Endothelial cell of umbilical vein (primary cell): ENCODE data around the gene CACNA1C. TPM values are rescaled to one million over a fixed set of nuclear protein-coding genes. Genes with fewer than 3 reads are reported as not detected.

ENCODE experiments used
- BruUV-seq: library from RNA; stranded (reverse); fragments of 400-500 nt; replicated peaks from 2 replicates; lab custom pipeline; 2021; lab: Mats Ljungman, UMichigan
- CTCF ChIA-PET: fragments of 300-600, 350-600 bp; sonication (Branson Sonifier 250); formaldehyde crosslinking; loops from one replicate; lab custom pipeline; 2021; ENCODE audit warnings: antibody characterized with exemption, inconsistent platforms; lab: Charles Lee
- POLR2A ChIA-PET: fragments of 300-600, 350-600 bp; sonication (Branson Sonifier 250); formaldehyde crosslinking; loops from one replicate; lab custom pipeline; 2021; ENCODE audit warnings: antibody characterized with exemption, inconsistent platforms; lab: Charles Lee
- DNase-seq: peaks from one replicate; pipeline ENCODE4 v3.0.0-alpha.2; 2011; ENCODE audit warnings: low read depth, low spot score
- FAIRE-seq: peaks from 2 replicates; lab custom pipeline; 2011; peaks lifted over from hg19 to GRCh38; lab: Jason Lieb, UNC
- H2AFZ ChIP-seq: 2 replicates; pipeline ENCODE4 v1.6.0; 2012; ENCODE audit warnings: low read depth, low read length, control low read depth, inconsistent platforms
- H3K27ac ChIP-seq: 2 replicates; pipeline ENCODE4 v1.5.1; 2011; ENCODE audit warnings: low read depth, mild to moderate bottlenecking, control low read depth, low read length, moderate library complexity; ENCODE audit not compliant: insufficient read depth
- H3K27me3 ChIP-seq, 2 experiments: 2 replicates each; pipeline versions ENCODE4 v1.6.0 to v1.6.1; 2011; ENCODE audit warnings: low read length in 2 of 2, mixed read lengths in 1 of 2; ENCODE audit not compliant: control insufficient read depth in 2 of 2, insufficient read depth in 2 of 2
- H3K36me3 ChIP-seq, 2 experiments: 2 replicates in 1 of 2; 3 replicates in 1 of 2; pipeline ENCODE4 v1.5.1; 2011; ENCODE audit warnings: low read length in 2 of 2, mild to moderate bottlenecking in 1 of 2, moderate library complexity in 1 of 2; ENCODE audit not compliant: control insufficient read depth in 2 of 2, insufficient read depth in 2 of 2; ENCODE audit errors: extremely low read depth in 1 of 2
- H3K4me1 ChIP-seq: 3 replicates; pipeline ENCODE4 v1.5.1; 2011; ENCODE audit warnings: mild to moderate bottlenecking, low read length; ENCODE audit not compliant: control insufficient read depth, insufficient read depth; ENCODE audit errors: extremely low read depth
- H3K4me2 ChIP-seq: 2 replicates; pipeline ENCODE4 v1.6.1; 2011; ENCODE audit warnings: low read length, control low read depth, mixed read lengths; ENCODE audit not compliant: insufficient read depth
- H3K4me3 ChIP-seq, 3 experiments: fragments of 200-600 bp in 1 of 3; sonication (generic), shearing (Covaris generic) in 1 of 3; replicated peaks in 1 of 3; 2 replicates each; pipeline ENCODE4 v1.5.1; 2011 to 2016; ENCODE audit warnings: control low read depth in 3 of 3, low read length in 3 of 3, mild to moderate bottlenecking in 2 of 3, inconsistent platforms in 1 of 3, low read depth in 1 of 3, moderate library complexity in 1 of 3; ENCODE audit not compliant: insufficient read depth in 1 of 3
- H3K79me2 ChIP-seq: 2 replicates; pipeline ENCODE4 v1.6.0; 2012; ENCODE audit warnings: low read length, inconsistent platforms; ENCODE audit not compliant: control insufficient read depth, insufficient read depth
- H3K9ac ChIP-seq: replicated peaks from 2 replicates; pipeline ENCODE3; 2011; ENCODE audit warnings: low read length, control low read depth; ENCODE audit not compliant: insufficient read depth; ENCODE audit errors: extremely low read depth
- H3K9me1 ChIP-seq: replicated peaks from 3 replicates; pipeline ENCODE4 v1.6.0; 2011; ENCODE audit warnings: mild to moderate bottlenecking, low read length; ENCODE audit not compliant: control insufficient read depth, insufficient read depth; ENCODE audit errors: extremely low read depth
- H3K9me3 ChIP-seq: replicated peaks from 2 replicates; pipeline ENCODE4 v1.5.1; 2012; ENCODE audit warnings: low read length, inconsistent platforms; ENCODE audit not compliant: control insufficient read depth, insufficient read depth
- H4K20me1 ChIP-seq: replicated peaks from 2 replicates; pipeline ENCODE3; 2011; ENCODE audit warnings: mild to moderate bottlenecking, low read length; ENCODE audit not compliant: control insufficient read depth, insufficient read depth; ENCODE audit errors: extremely low read depth
- EZH2 ChIP-seq: IDR thresholded peaks from 2 replicates; pipeline ENCODE4 v1.6.1; 2012; ENCODE audit warnings: borderline replicate concordance, low read depth, mild to moderate bottlenecking, moderate library complexity, low read length, inconsistent platforms; ENCODE audit not compliant: severe bottlenecking
- FOS ChIP-seq: IDR thresholded peaks from 2 replicates; pipeline ENCODE4 v1.6.1; 2011; ENCODE audit warnings: mild to moderate bottlenecking, low read length, moderate library complexity, borderline replicate concordance; ENCODE audit not compliant: insufficient read depth
- GATA2 ChIP-seq: IDR thresholded peaks from 2 replicates; pipeline ENCODE4 v1.7.0; 2011; ENCODE audit warnings: low read depth, mild to moderate bottlenecking, moderate library complexity, mixed read lengths, low read length; ENCODE audit not compliant: insufficient read length, insufficient read depth
- JUN ChIP-seq: IDR thresholded peaks from 2 replicates; pipeline ENCODE4 v1.6.1; 2011; ENCODE audit warnings: borderline replicate concordance, low read depth; ENCODE audit not compliant: insufficient read length, insufficient read depth
- MAX ChIP-seq: IDR thresholded peaks from 2 replicates; pipeline ENCODE4 v1.6.1; 2011; ENCODE audit not compliant: insufficient read depth, insufficient read length
- MYC ChIP-seq: IDR thresholded peaks from one replicate; pipeline ENCODE4 v1.6.1; 2011; ENCODE audit warnings: mild to moderate bottlenecking, low read depth, low read length
- POLR2A ChIP-seq: IDR thresholded peaks from 2 replicates; pipeline ENCODE4 v1.6.1; 2012; ENCODE audit warnings: low read depth, mild to moderate bottlenecking, control low read depth, low read length
- POLR2AphosphoS5 ChIP-seq: IDR thresholded peaks from 2 replicates; pipeline ENCODE4 v1.6.1; 2012; ENCODE audit warnings: low read depth, mild to moderate bottlenecking, control low read depth, low read length, moderate library complexity; ENCODE audit not compliant: insufficient read depth
- dilution Hi-C: fragments of 300-500 bp; cut with MboI; formaldehyde crosslinking; loops from one replicate; pipeline ENCODE4 v1.15.0; 2019; ENCODE audit warnings: low sequenced_read_pairs; ENCODE audit not compliant: extremely low pct_ligation_motif_present
- intact Hi-C: fragments of 100-400 bp; cut with micrococcal nuclease; formaldehyde crosslinking; loops from one replicate; pipeline ENCODE4 v1.10.0; 2022
- polyA plus RNA-seq, 4 experiments: library from polyadenylated mRNA; depleted of rRNA in 3 of 4; stranded (reverse) in 3 of 4; unstranded in 1 of 4; fragments of >200 nt; gene quantifications; 2 replicates each; pipeline versions ENCODE4 v1.2.1 to v1.2.3, GENCODE V29; 2011 to 2012; ENCODE audit warnings: missing spikeins in 1 of 4
- total RNA-seq: library from RNA; stranded (reverse); gene quantifications from 2 replicates; pipeline ENCODE4 v1.2.3, GENCODE V29; 2021
- TF ChIP-seq, protein P1 (sequence below), 2 donors: IDR thresholded peaks; 1 replicate in 1 of 2; 2 replicates in 1 of 2; pipeline ENCODE4 v1.5.1; 2011; ENCODE audit warnings: low read length in 2 of 2, mild to moderate bottlenecking in 2 of 2, moderate library complexity in 2 of 2, control low read depth in 1 of 2, inconsistent platforms in 1 of 2, low read depth in 1 of 2; ENCODE audit not compliant: insufficient read depth in 1 of 2; ENCODE audit errors: extremely low read depth in 1 of 2

The CACNA1C gene
- total and polyA plus RNA-seq, 2 donors (not counting 3 experiments of a cell fraction or from before 2014, with no cell fraction given) = not detected

- intact Hi-C loops (no loop called here), dilution Hi-C loops (no loop called here)
- Histone ChIP-seq H3K79me2 (no peaks in the 10 kb centered on the region), H3K27ac (no peak overlapping the region), H3K9ac (no peak overlapping the region), H3K4me1 (no peaks in the 10 kb centered on the region), H3K27me3 (no peaks in the 10 kb centered on the region), H2AFZ (no peak overlapping the region), H3K9me3 (no peaks in the 10 kb centered on the region), H3K4me3 (no peak overlapping the region), H4K20me1 (no peaks in the 10 kb centered on the region), H3K4me2 (no peak overlapping the region), H3K9me1 (no peaks in the 10 kb centered on the region), H3K36me3 (no peaks in the 10 kb centered on the region)
- BruUV-seq = no TSS peak
- ChIA-PET CTCF (no interaction called here), POLR2A (no interaction called here)
- TF ChIP-seq FOS (no peak), JUN (no peak), MAX (no peak), POLR2A (no peak), GATA2 (no peak), MYC (no peak), POLR2AphosphoS5 (no peak), EZH2 (no peak)
- TF ChIP-seq, protein P1, sequence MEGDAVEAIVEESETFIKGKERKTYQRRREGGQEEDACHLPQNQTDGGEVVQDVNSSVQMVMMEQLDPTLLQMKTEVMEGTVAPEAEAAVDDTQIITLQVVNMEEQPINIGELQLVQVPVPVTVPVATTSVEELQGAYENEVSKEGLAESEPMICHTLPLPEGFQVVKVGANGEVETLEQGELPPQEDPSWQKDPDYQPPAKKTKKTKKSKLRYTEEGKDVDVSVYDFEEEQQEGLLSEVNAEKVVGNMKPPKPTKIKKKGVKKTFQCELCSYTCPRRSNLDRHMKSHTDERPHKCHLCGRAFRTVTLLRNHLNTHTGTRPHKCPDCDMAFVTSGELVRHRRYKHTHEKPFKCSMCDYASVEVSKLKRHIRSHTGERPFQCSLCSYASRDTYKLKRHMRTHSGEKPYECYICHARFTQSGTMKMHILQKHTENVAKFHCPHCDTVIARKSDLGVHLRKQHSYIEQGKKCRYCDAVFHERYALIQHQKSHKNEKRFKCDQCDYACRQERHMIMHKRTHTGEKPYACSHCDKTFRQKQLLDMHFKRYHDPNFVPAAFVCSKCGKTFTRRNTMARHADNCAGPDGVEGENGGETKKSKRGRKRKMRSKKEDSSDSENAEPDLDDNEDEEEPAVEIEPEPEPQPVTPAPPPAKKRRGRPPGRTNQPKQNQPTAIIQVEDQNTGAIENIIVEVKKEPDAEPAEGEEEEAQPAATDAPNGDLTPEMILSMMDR (IDR thresholded peaks at IDR 0.05; ENCODE audit: extremely low read depth in 1 of 2, insufficient read depth in 1 of 2, low read depth in 1 of 2, low read length in 2 of 2) = no peak
- no peak for DNase-seq
- FAIRE-seq = no peak
Measured at GRCh38 chr12:2227360-2227759, 174.6 kb downstream of the CACNA1C start.
